Suprapubic skin (tissue), 4 donors: ENCODE data around the gene FAH. TPM values are rescaled to one million over a fixed set of nuclear protein-coding genes. Genes with fewer than 3 reads are reported as not detected.
"Not testable (repeated sequence)": the region's sequence is repeated elsewhere in the genome, so short reads cannot be mapped to it uniquely, and the experiment has no call there.

ENCODE experiments used
- DNase-seq, 2 donors: peaks; one replicate each; pipeline ENCODE4 v3.0.0-alpha.2; 2019; ENCODE audit warnings: low spot score in 2 of 2
- H3K27ac ChIP-seq: fragments of 200-600 bp; sonication (generic); one replicate; pipeline ENCODE4 v1.5.1; 2019
- H3K27me3 ChIP-seq: fragments of 200-600 bp; sonication (generic); one replicate; pipeline ENCODE4 v1.5.1; 2019
- H3K36me3 ChIP-seq: fragments of 200-600 bp; sonication (generic); one replicate; pipeline ENCODE4 v1.5.1; 2019
- H3K4me1 ChIP-seq: fragments of 200-600 bp; sonication (generic); one replicate; pipeline ENCODE4 v1.5.1; 2019
- H3K4me3 ChIP-seq: fragments of 200-600 bp; sonication (generic); one replicate; pipeline ENCODE4 v1.5.1; 2019; ENCODE audit warnings: mild to moderate bottlenecking
- H3K9me3 ChIP-seq: fragments of 200-600 bp; sonication (generic); one replicate; pipeline ENCODE4 v1.5.1; 2019
- EP300 ChIP-seq: sonication (generic); formaldehyde crosslinking; IDR thresholded peaks from one replicate; pipeline ENCODE4 v1.6.1; 2017; ENCODE audit warnings: antibody characterized with exemption
- POLR2A ChIP-seq, 2 donors: fragments of 450-650 bp; IDR thresholded peaks; one replicate each; pipeline ENCODE4 v1.6.1; 2017; ENCODE audit warnings: antibody characterized with exemption in 2 of 2, mild to moderate bottlenecking in 2 of 2, moderate library complexity in 2 of 2
- POLR2AphosphoS5 ChIP-seq, 3 donors: sonication (generic); formaldehyde crosslinking; IDR thresholded peaks; one replicate each; pipeline ENCODE4 v1.6.1; 2017; ENCODE audit warnings: antibody characterized with exemption in 3 of 3
- WGBS: methylation state at CpG from one replicate; pipeline ENCODE4 v1.1.5; 2018; 5-methylcytosine and 5-hydroxymethylcytosine counted together
- total RNA-seq, 4 donors: library from RNA; depleted of rRNA; stranded (reverse); fragments of >200 nt; gene quantifications; one replicate each; pipeline ENCODE4 v1.1.0, GENCODE V29; 2016
- TF ChIP-seq, protein P1 (sequence below), 2 donors: fragments of 200-600 bp in 1 of 2; fragments of 450-650 bp in 1 of 2; sonication (generic) in 1 of 2; IDR thresholded peaks; one replicate each; pipeline ENCODE4 v1.5.1; 2016 to 2019; ENCODE audit warnings: antibody characterized with exemption in 2 of 2, mild to moderate bottlenecking in 1 of 2, moderate library complexity in 1 of 2

FAH gene
- total RNA-seq, 4 donors from 2014 or later = 10.8 to 16.3 (median 12.1) TPM

DNA sequence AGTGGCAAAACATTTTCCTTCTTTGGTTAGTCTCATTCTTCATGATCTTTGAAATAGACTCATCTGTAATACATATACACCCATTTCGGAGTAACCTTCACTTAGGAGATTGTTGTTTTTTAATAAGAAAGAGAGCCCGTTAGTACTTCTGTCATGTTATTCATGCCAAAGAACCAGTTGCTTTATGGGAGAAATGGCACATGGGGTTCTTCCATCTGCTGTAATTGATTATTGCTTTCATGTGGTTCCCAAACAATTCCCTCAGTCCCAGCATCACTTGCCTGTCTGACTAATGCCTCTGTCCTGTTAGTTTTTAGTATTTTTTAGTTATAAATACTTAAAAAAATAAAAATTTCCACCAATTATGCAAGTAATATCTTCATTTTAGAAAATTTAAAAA lies 33.8 kb upstream of the FAH start:
- TF ChIP-seq POLR2AphosphoS5 (IDR thresholded peaks at IDR 0.05) (no peak), EP300 (no peak), POLR2A (IDR thresholded peaks at IDR 0.05) (no peak)
- TF ChIP-seq, protein P1, sequence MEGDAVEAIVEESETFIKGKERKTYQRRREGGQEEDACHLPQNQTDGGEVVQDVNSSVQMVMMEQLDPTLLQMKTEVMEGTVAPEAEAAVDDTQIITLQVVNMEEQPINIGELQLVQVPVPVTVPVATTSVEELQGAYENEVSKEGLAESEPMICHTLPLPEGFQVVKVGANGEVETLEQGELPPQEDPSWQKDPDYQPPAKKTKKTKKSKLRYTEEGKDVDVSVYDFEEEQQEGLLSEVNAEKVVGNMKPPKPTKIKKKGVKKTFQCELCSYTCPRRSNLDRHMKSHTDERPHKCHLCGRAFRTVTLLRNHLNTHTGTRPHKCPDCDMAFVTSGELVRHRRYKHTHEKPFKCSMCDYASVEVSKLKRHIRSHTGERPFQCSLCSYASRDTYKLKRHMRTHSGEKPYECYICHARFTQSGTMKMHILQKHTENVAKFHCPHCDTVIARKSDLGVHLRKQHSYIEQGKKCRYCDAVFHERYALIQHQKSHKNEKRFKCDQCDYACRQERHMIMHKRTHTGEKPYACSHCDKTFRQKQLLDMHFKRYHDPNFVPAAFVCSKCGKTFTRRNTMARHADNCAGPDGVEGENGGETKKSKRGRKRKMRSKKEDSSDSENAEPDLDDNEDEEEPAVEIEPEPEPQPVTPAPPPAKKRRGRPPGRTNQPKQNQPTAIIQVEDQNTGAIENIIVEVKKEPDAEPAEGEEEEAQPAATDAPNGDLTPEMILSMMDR (IDR thresholded peaks at IDR 0.05) = no peak
- no peaks in the 10 kb centered on the region for H3K27me3 ChIP-seq
- WGBS = 81% methylated on average over 2 of the region's 2 CpGs
- H3K36me3 ChIP-seq = peaks cover 10% of the 10 kb centered on the region
- DNase-seq = no peak
- peaks cover 3% of the 10 kb centered on the region for H3K4me1 ChIP-seq
- H3K27ac ChIP-seq = no peak overlapping the region
- H3K4me3 ChIP-seq = no peak overlapping the region
- H3K9me3 ChIP-seq = no peaks in the 10 kb centered on the region

DNA sequence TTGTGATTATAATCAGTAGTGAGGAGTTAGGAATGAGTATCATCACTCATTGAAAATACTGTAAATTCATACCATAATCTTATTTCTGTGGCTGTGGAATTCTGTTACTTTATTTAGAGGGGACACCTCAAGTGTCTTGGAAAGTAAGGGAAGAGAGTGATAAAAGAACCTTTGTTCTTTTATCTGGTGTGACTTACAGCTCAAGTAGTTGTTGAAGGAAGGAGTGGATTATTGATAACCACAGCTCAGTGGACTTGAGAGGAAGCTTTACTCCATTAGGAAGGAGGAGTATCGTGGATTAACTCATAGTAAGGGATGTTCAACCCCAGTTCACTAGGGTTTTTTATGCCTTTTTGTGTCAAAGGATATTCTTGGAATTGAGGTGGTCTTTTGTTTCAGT lies 32.2 kb upstream of the FAH start:
- Histone ChIP-seq H3K4me3 (no peak overlapping the region), H3K27me3 (no peaks in the 10 kb centered on the region), H3K27ac (no peak overlapping the region), H3K4me1 (no peaks in the 10 kb centered on the region), H3K9me3 (no peaks in the 10 kb centered on the region), H3K36me3 (peaks cover 10% of the 10 kb centered on the region)
- 87% methylated on average over 1 of the region's 1 CpG for WGBS
- TF ChIP-seq EP300 (no peak), POLR2A (IDR thresholded peaks at IDR 0.05) (no peak), POLR2AphosphoS5 (IDR thresholded peaks at IDR 0.05) (no peak)
- TF ChIP-seq, protein P1 (IDR thresholded peaks at IDR 0.05) = no peak
- no peak for DNase-seq

DNA sequence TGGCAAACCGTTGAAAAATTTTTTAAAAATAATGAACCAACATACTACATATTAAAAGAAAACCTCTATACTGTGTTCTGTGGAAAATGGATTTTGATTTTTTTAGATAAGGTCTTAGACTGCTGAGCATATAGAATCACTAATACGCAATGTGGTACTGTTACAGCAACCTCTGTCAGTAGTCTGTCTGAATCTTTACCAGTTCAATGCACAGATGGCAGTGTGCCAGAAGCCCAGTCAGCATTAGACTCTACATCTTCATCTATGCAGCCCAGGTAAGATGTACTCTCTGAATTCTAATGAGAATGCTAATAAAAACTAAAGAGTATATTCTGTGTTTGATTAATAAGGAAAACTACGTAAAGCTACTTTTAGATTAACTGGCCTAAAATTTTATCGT lies 31.3 kb upstream of the FAH start:
- 93% methylated on average over 4 of the region's 4 CpGs for WGBS
- no peak overlapping the region for H3K4me3 ChIP-seq
- H3K4me1 ChIP-seq = no peaks in the 10 kb centered on the region
- no peaks in the 10 kb centered on the region for H3K9me3 ChIP-seq
- no peak overlapping the region for H3K27ac ChIP-seq
- TF ChIP-seq, protein P1 (IDR thresholded peaks at IDR 0.05) = no peak
- TF ChIP-seq POLR2A (IDR thresholded peaks at IDR 0.05) = no peak
- no peak for TF ChIP-seq POLR2AphosphoS5 (IDR thresholded peaks at IDR 0.05)
- TF ChIP-seq EP300 = no peak
- H3K36me3 ChIP-seq = peaks cover 10% of the 10 kb centered on the region
- H3K27me3 ChIP-seq = no peaks in the 10 kb centered on the region
- no peak for DNase-seq

DNA sequence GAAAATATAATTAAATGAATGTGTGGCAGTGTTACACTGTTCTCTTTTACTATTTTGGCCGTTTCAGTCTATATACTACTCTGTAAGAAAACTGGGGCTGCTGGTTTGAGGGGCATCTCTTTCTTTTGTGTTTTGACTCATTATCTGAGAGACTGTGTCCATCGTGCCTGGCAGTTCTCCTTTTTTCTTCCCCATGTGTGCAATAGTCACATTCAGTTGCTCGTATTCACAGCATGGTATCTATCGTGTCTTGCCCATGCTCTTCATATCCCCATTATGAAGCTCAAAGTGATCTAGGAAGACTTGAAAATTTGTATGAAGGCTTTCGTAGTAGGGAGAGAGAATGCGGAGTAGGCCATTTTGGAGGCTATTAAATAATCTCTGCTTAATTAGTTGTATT lies 29.8 kb upstream of the FAH start:
- no peak overlapping the region for H3K27ac ChIP-seq
- H3K4me1 ChIP-seq = no peaks in the 10 kb centered on the region
- no peaks in the 10 kb centered on the region for H3K27me3 ChIP-seq
- no peak for DNase-seq
- peaks cover 13% of the 10 kb centered on the region for H3K36me3 ChIP-seq
- TF ChIP-seq POLR2AphosphoS5 (IDR thresholded peaks at IDR 0.05) = no peak
- TF ChIP-seq EP300 = no peak
- TF ChIP-seq, protein P1 (IDR thresholded peaks at IDR 0.05) = no peak
- TF ChIP-seq POLR2A (IDR thresholded peaks at IDR 0.05) = no peak
- no peak overlapping the region for H3K4me3 ChIP-seq
- 93% methylated on average over 6 of the region's 6 CpGs for WGBS
- no peaks in the 10 kb centered on the region for H3K9me3 ChIP-seq

DNA sequence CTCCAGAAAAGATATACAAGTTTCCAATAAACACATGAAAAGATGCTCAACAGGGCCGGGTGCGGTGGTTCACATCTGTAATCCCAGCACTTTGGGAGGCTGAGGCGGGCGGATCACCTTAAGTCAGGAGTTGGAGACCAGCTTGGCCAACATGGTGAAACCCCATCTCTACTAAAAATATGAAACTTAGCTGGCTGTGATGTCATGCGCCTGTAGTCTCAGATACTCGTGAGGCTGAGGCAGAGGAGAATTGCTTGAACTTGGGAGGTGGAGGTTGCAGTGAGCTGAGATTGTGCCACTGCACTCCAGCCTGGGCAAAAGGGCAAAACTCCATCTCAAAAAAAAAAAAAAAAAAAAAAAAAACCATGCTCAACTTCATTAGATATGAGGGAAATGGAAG lies 25.5 kb upstream of the FAH start:
- H3K9me3 ChIP-seq, DNase-seq, H3K27ac ChIP-seq, H3K27me3 ChIP-seq, H3K4me1 ChIP-seq, H3K4me3 ChIP-seq: not testable (repeated sequence)
- peaks cover 25% of the 10 kb centered on the region for H3K36me3 ChIP-seq
- 94% methylated on average over 6 of the region's 6 CpGs for WGBS

DNA sequence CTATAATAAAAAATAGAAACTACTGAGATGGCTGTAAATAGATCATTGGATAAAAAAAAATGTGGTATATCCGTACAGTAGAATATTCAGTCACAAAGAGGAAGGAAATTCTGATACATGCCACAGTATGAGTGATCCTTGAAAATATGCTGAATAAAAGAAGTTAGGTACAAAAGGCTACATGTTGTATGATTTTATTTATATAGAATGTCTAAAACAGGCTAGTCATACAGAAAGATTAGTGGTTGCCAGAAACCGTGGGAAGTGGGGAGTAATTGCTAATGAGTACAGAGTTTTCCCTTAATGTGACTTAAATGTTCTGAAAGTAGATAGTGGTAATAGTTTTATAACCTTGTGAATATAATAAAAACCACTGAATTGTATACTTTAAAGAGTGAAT lies 24.9 kb upstream of the FAH start:
- TF ChIP-seq POLR2A (IDR thresholded peaks at IDR 0.05) (no peak), POLR2AphosphoS5 (IDR thresholded peaks at IDR 0.05) (no peak), EP300 (no peak)
- TF ChIP-seq, protein P1 (IDR thresholded peaks at IDR 0.05) = no peak
- Histone ChIP-seq H3K4me1 (no peaks in the 10 kb centered on the region), H3K27ac (no peak overlapping the region), H3K9me3 (no peaks in the 10 kb centered on the region), H3K27me3 (no peaks in the 10 kb centered on the region), H3K36me3 (peaks cover 29% of the 10 kb centered on the region), H3K4me3 (no peak overlapping the region)
- 80% methylated on average over 2 of the region's 2 CpGs for WGBS
- no peak for DNase-seq
